ENCODE data around the gene NLRC5. TPM values are rescaled to one million over a fixed set of nuclear protein-coding genes. Genes with fewer than 3 reads are reported as not detected.

The NLRC5 gene
- total RNA-seq, 1 donor from 2014 or later = not detected

- Histone ChIP-seq H2AFZ (replicated peaks) (no peak overlapping the region), H3K9me3 (ENCODE audit: low read depth) (no peaks in the 10 kb centered on the region), H3K4me1 (no peaks in the 10 kb centered on the region), H4K20me1 (ENCODE audit: low read depth) (no peaks in the 10 kb centered on the region), H3K27me3 (no peaks in the 10 kb centered on the region), H3K4me3 (no peak overlapping the region), H3K36me3 (no peaks in the 10 kb centered on the region), H3F3A (ENCODE audit: low read depth) (no peaks in the 10 kb centered on the region), H3K9ac (no peak overlapping the region), H3K79me2 (ENCODE audit: low read depth) (no peaks in the 10 kb centered on the region), H3K27ac (no peak overlapping the region), H3K4me2 (no peak overlapping the region)
- no peak for DNase-seq (ENCODE audit: low spot score)
- TF ChIP-seq CTCF (IDR thresholded peaks at IDR 0.05) (no peak), EZH2phosphoT487 (IDR thresholded peaks at IDR 0.05) (no peak), EZH2 (IDR thresholded peaks at IDR 0.05) (no peak)
- H3K36me3 Mint-ChIP-seq = no peaks in the 10 kb centered on the region
- no peaks in the 10 kb centered on the region for H3K4me1 Mint-ChIP-seq
- H3K27me3 Mint-ChIP-seq (ENCODE audit: insufficient read depth, low read depth) = peaks cover 7% of the 10 kb centered on the region
- no peaks in the 10 kb centered on the region for H3K9me3 Mint-ChIP-seq
- no peak overlapping the region for H3K4me3 Mint-ChIP-seq
- H3K27ac Mint-ChIP-seq = no peak overlapping the region
These were observed 41.8 kb downstream of the NLRC5 start for GRCh38 chr16:57031156-57031555.

- Histone ChIP-seq H3K36me3 (no peaks in the 10 kb centered on the region), H3K9ac (no peak overlapping the region), H3K27ac (no peak overlapping the region), H3K4me1 (no peaks in the 10 kb centered on the region), H3K27me3 (no peaks in the 10 kb centered on the region), H2AFZ (replicated peaks) (no peak overlapping the region), H3K4me3 (no peak overlapping the region), H3K4me2 (no peak overlapping the region), H3F3A (ENCODE audit: low read depth) (no peaks in the 10 kb centered on the region), H3K9me3 (ENCODE audit: low read depth) (no peaks in the 10 kb centered on the region), H4K20me1 (ENCODE audit: low read depth) (no peaks in the 10 kb centered on the region), H3K79me2 (ENCODE audit: low read depth) (no peaks in the 10 kb centered on the region)
- TF ChIP-seq EZH2phosphoT487 (IDR thresholded peaks at IDR 0.05) = no peak
- TF ChIP-seq CTCF (IDR thresholded peaks at IDR 0.05) = no peak
- TF ChIP-seq EZH2 (IDR thresholded peaks at IDR 0.05) = no peak
- Mint-ChIP-seq H3K4me3 (no peak overlapping the region), H3K36me3 (no peaks in the 10 kb centered on the region), H3K27ac (no peak overlapping the region), H3K27me3 (ENCODE audit: insufficient read depth, low read depth) (peaks cover 5% of the 10 kb centered on the region), H3K9me3 (no peaks in the 10 kb centered on the region), H3K4me1 (no peaks in the 10 kb centered on the region)
- DNase-seq (ENCODE audit: low spot score) = no peak
These were observed 43.0 kb downstream of the NLRC5 start for GRCh38 chr16:57032346-57032745.

GRCh38 chr16:57032931-57033330 is 43.6 kb downstream of the NLRC5 start:
- Mint-ChIP-seq H3K36me3 (no peaks in the 10 kb centered on the region), H3K4me3 (no peak overlapping the region), H3K4me1 (no peaks in the 10 kb centered on the region), H3K9me3 (no peaks in the 10 kb centered on the region), H3K27ac (no peak overlapping the region), H3K27me3 (ENCODE audit: insufficient read depth, low read depth) (peaks cover 5% of the 10 kb centered on the region)
- H3F3A ChIP-seq (ENCODE audit: low read depth) = no peaks in the 10 kb centered on the region
- H4K20me1 ChIP-seq (ENCODE audit: low read depth) = no peaks in the 10 kb centered on the region
- TF ChIP-seq EZH2phosphoT487 (IDR thresholded peaks at IDR 0.05) (no peak), CTCF (IDR thresholded peaks at IDR 0.05) (no peak), EZH2 (IDR thresholded peaks at IDR 0.05) (no peak)
- H3K36me3 ChIP-seq = no peaks in the 10 kb centered on the region
- no peak overlapping the region for H2AFZ ChIP-seq (replicated peaks)
- H3K4me3 ChIP-seq = no peak overlapping the region
- no peak overlapping the region for H3K4me2 ChIP-seq
- no peak overlapping the region for H3K9ac ChIP-seq
- H3K27me3 ChIP-seq = no peaks in the 10 kb centered on the region
- H3K9me3 ChIP-seq (ENCODE audit: low read depth) = no peaks in the 10 kb centered on the region
- no peaks in the 10 kb centered on the region for H3K4me1 ChIP-seq
- H3K27ac ChIP-seq = no peak overlapping the region
- no peak for DNase-seq (ENCODE audit: low spot score)
- H3K79me2 ChIP-seq (ENCODE audit: low read depth) = no peaks in the 10 kb centered on the region

Measured in neural progenitor cell (in vitro differentiated cells).